WERI-Rb-1 (cell line): ENCODE results near the gene TMEM80.
"Not testable (repeated sequence)": the region's sequence is repeated elsewhere in the genome, so short reads cannot be mapped to it uniquely, and the experiment has no call there.

Experiments used
- DNase-seq: peaks from one replicate; pipeline ENCODE4 v3.0.0-alpha.2; 2020
- H3K27ac ChIP-seq: fragments of 250-450 bp; sonication (Bioruptor Pico); 2 replicates; pipeline ENCODE4 v1.5.1; 2020; ENCODE audit warnings: mild to moderate bottlenecking, moderate library complexity
- H3K27me3 ChIP-seq: fragments of 250-450 bp; sonication (Bioruptor Pico); 2 replicates; pipeline ENCODE4 v1.5.1; 2021; ENCODE audit warnings: mild to moderate bottlenecking, low read depth, moderate library complexity; ENCODE audit not compliant: insufficient read depth, severe bottlenecking
- H3K36me3 ChIP-seq: fragments of 250-450 bp; sonication (Bioruptor Pico); 2 replicates; pipeline ENCODE4 v1.5.1; 2020; ENCODE audit warnings: mild to moderate bottlenecking, moderate library complexity
- H3K4me3 ChIP-seq: 2 replicates; pipeline ENCODE4 v1.5.1; 2011; ENCODE audit warnings: low read depth, mild to moderate bottlenecking, control low read depth, low read length
- H3K9me3 ChIP-seq: fragments of 250-450 bp; sonication (Bioruptor Pico); 2 replicates; pipeline ENCODE4 v1.5.1; 2021; ENCODE audit warnings: mild to moderate bottlenecking, moderate library complexity; ENCODE audit not compliant: severe bottlenecking
- TF ChIP-seq, protein P1 (sequence below): IDR thresholded peaks from 2 replicates; pipeline ENCODE4 v1.5.1; 2011; ENCODE audit warnings: low read depth, mild to moderate bottlenecking, control low read depth, inconsistent platforms, low read length

TMEM80 gene

DNA sequence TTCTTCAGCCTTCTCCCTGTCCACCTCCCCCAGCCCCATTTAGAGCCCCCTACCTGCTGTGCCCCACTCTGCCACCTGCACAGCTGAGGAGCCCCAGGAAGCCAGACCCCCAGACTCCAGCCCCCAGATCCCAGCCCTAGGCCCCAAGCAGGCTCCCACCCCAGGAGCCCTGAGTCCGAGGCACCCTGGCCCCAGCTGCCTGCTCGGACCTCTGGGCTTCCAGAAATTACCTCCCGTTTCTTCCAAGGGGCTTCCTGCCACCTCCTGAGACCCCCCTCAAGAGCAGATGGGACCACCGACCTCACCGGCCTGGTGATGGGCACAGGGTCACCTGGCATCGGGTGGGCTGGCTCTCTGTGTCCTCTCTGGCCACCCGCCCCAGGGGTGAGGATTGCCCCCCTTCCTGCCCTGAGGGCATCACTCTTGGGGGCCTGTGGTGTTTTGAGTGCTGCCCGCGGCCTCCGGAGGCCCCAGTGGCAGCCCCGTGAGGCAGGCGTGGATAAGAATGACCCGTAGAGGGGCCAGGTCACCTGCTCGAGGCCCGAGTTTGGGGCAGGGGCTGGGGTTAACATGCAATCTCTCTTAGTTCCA lies 33.4 kb downstream of the TMEM80 start:
- TF ChIP-seq, protein P1, sequence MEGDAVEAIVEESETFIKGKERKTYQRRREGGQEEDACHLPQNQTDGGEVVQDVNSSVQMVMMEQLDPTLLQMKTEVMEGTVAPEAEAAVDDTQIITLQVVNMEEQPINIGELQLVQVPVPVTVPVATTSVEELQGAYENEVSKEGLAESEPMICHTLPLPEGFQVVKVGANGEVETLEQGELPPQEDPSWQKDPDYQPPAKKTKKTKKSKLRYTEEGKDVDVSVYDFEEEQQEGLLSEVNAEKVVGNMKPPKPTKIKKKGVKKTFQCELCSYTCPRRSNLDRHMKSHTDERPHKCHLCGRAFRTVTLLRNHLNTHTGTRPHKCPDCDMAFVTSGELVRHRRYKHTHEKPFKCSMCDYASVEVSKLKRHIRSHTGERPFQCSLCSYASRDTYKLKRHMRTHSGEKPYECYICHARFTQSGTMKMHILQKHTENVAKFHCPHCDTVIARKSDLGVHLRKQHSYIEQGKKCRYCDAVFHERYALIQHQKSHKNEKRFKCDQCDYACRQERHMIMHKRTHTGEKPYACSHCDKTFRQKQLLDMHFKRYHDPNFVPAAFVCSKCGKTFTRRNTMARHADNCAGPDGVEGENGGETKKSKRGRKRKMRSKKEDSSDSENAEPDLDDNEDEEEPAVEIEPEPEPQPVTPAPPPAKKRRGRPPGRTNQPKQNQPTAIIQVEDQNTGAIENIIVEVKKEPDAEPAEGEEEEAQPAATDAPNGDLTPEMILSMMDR = no peak
- Histone ChIP-seq H3K9me3 (no peaks in the 10 kb centered on the region), H3K27me3 (no peaks in the 10 kb centered on the region), H3K36me3 (no peaks in the 10 kb centered on the region), H3K4me3 (no peak overlapping the region), H3K27ac (no peak overlapping the region)
- no peak for DNase-seq

DNA sequence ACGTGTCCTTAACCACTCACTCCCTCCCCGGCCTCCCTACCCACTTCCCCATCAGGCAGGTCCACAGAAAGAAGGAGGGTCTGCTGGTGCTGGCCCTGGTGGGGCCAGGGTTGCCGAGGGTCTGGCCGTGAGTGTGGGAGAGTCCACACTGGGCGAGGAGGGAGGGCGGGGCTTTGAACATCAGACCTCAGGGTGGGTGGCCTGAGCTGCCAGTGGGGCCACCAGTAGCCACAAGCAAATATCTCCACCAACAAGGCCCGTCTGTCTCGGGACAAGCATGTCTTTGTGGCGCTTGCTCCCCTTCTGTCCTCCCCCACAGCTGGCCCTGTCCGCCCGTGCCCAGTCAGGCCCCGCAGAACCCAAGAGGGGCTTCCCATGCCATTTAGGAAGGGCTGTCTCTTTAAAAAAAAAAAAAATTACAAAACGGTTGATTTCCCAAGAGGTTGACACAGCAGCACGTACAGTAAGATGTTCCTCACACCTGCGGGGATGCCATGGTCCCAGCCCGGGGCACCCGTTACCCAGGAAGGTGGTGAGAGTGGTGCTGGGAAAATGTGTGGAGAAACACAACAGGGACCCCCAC lies 34.0 kb downstream of the TMEM80 start:
- no peak for DNase-seq
- Histone ChIP-seq H3K27ac (no peak overlapping the region), H3K36me3 (no peaks in the 10 kb centered on the region), H3K4me3 (no peak overlapping the region), H3K27me3 (no peaks in the 10 kb centered on the region), H3K9me3 (no peaks in the 10 kb centered on the region)
- TF ChIP-seq, protein P1 = no peak

GRCh38 chr11:733072-733471 lies 37.5 kb downstream of the TMEM80 start:
- Histone ChIP-seq H3K36me3 (no peaks in the 10 kb centered on the region), H3K4me3 (no peak overlapping the region), H3K27ac (no peak overlapping the region), H3K27me3 (no peaks in the 10 kb centered on the region), H3K9me3 (no peaks in the 10 kb centered on the region)
- no peak for DNase-seq
- TF ChIP-seq, protein P1 = no peak

- DNase-seq, H3K9me3 ChIP-seq: not testable (repeated sequence)
Observed at GRCh38 chr11:734541-734940, 38.9 kb downstream of the TMEM80 start.

DNA sequence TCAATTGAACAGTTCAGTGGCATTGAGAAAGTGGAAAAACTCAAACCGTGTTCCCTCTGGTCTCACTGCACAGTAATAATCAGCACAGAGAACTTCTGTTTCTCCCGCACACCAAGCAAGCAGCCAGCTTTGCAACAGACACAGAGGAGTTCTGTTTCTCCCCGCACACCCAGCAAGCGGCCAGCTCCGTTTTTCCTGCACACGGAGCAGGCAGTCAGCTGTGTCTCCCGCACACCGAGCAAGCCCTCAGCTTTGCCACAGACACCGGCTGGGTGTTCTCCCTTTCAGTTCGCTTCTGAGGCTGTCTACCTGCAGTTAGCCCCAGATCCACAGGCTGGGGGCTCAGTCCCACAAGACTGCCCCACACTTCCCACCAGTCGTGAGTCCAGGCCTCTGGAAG lies 41.8 kb downstream of the TMEM80 start:
- Histone ChIP-seq H3K4me3 (no peak overlapping the region), H3K36me3 (no peaks in the 10 kb centered on the region), H3K9me3 (no peaks in the 10 kb centered on the region), H3K27me3 (no peaks in the 10 kb centered on the region), H3K27ac (no peak overlapping the region)
- no peak for DNase-seq
- TF ChIP-seq, protein P1 = no peak

More at GRCh38 chr11:734541-734940, 38.9 kb downstream of the TMEM80 start:
- H3K27me3 ChIP-seq, H3K36me3 ChIP-seq, H3K4me3 ChIP-seq, H3K27ac ChIP-seq: not testable (repeated sequence)

DNA sequence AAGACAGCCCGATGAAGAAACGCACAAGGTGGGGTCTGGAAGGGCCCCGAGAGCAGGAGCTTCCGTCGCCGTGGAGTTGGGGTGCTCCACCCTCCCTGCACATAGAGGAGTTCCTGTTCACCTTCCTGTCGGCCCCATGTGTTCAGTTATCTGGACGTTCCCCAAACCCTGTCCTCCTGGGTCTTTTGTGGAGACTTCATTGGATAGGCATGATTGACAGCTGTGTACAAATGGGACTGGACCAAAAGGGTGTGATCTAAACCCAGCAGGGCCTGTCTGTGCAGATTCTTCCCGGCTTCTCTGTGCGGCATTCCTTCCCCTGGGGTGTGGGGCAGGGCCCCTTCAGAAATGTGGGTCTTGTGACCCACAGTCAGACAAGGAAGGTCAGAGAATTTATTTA lies 42.3 kb downstream of the TMEM80 start:
- H3K27ac ChIP-seq, H3K36me3 ChIP-seq, H3K27me3 ChIP-seq, H3K4me3 ChIP-seq, H3K9me3 ChIP-seq, DNase-seq: not testable (repeated sequence)

- H3K27ac ChIP-seq = no peak overlapping the region
- TF ChIP-seq, protein P1 = no peak
- DNase-seq = no peak
- no peaks in the 10 kb centered on the region for H3K36me3 ChIP-seq
- no peak overlapping the region for H3K4me3 ChIP-seq
- H3K27me3 ChIP-seq = no peaks in the 10 kb centered on the region
- H3K9me3 ChIP-seq = no peaks in the 10 kb centered on the region
Observed at GRCh38 chr11:742156-742546, 46.5 kb downstream of the TMEM80 start.
